ENCODE results near the gene SPPL3.

The SPPL3 gene

GRCh38 chr12:120767071-120768024 lies 136.8 kb downstream of the SPPL3 start:
- DNase-seq, result no peak

DNA sequence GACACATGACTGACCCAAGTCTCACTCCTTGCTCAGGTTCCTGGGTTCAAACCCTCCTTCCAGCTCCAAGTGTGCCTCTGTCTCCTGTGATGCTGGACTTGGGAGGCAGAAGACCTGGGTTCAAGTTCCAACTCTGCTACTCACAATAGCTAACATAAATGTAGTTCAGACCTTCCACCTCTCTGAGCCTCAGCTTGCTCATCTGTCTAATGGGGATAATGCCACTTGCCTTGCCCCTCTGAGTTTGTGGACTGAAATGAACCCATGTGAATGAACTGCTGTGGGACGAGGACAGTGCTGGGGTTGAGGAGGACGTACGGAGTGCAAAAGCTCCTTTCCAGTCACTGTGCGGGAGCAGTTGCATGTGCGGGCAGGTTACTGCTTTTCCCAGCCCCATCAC lies 137.6 kb downstream of the SPPL3 start:
- DNase-seq, result no peak

GRCh38 chr12:120764816-120765215 lies 139.3 kb downstream of the SPPL3 start:
- DNase-seq, result no peak

DNA sequence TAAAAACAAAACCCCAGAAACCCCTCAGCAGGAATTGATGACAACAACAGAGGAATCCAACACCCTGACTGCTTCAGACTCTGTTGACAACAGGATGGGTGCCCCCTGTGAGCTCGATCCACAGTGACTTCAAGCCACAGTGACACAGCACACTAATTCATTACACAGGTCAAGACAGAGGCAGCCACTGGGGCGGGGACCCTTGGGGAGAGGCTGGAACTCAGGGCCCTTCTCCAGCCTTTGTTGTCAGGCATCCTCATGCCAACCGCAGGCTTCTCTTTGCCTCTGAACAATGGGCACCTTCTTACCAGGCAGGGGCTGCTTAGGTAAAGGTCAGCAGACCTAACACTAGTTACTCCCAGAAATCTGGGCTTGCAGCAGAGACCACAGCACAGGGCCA lies 140.9 kb downstream of the SPPL3 start:
- DNase-seq, result no peak

DNA sequence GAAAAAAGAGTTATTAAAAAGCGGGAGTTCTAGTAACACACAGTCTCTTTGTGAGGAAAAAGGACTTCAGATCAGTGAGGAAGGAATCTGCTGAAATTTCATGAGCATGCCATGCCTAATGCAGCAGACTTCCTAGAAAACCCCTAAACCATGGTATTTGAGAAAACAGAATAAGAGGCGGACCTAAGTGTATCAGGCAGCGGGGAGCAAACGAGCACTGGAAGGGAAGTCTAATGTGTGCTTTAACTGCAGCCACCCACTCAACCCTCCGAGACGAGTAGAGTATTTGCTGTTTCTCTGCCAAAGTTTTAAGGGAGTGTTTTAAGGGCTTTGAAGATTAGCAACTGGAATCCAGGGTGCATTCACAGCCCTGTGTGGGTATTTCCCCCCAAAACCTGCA lies 142.1 kb downstream of the SPPL3 start:
- no peak for DNase-seq

- no peak for DNase-seq
These were observed 142.6 kb downstream of the SPPL3 start for GRCh38 chr12:120761519-120761934.

GRCh38 chr12:120760349-120761254 lies 143.6 kb downstream of the SPPL3 start:
- no peak for DNase-seq

GRCh38 chr12:120759591-120760348 lies 144.4 kb downstream of the SPPL3 start:
- DNase-seq, result no peak

DNA sequence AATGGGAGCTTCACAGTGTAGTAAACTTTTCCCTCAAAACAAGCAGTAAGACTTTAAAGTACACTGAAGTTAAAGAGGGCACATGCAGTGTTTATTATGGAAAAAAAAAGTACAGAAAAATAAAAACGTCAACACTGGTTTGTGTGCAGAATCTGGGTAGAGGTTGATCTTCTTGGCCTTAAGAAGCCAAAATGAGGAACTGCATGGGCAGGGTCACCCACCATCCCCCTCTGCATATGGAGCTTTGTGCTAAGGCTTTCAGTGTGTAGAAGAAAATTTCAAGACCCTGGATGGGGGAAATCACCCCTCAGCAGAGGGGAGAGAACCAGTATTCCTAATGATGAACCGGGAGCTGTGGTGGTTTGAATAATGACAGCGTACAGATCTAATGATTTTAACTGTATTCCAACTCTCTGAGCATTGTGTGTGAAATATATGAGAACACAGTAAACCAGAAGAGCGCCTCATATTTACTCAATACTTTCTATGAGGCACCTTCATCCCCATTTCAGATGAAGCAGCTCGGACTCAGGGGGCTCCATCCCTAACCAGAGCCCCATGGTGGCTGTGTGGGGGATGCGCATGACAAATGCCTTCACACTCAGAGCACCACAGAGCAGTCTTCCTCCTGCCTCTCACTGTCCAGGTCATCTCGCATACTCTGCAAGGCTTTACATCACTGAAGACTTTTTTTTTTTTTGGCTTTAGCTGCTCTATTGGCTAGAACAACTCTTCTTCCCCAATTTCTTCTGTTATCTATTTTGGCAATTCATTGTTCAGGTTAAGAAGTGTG lies 145.2 kb downstream of the SPPL3 start:
- DNase-seq, result no peak

DNA sequence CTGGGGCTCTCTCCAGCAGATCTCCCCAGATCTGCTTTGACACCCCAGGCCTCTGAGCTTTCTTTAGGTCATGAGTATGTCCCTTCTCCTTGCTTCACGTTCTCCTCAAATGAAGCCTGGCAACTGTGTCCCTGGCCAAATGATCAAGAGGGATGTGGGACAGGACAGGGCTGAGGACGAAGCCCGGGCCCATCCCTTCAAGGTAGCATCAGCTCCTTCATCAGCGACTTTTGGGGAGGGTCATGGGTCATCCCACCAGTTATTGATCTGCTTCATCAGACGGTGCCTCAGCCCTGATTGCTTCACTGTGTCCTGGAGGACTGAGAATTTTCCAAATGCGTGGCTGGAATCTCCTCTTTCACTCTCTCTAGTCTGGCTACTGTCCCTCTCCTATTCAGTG lies 146.2 kb downstream of the SPPL3 start:
- no peak for DNase-seq

DNA sequence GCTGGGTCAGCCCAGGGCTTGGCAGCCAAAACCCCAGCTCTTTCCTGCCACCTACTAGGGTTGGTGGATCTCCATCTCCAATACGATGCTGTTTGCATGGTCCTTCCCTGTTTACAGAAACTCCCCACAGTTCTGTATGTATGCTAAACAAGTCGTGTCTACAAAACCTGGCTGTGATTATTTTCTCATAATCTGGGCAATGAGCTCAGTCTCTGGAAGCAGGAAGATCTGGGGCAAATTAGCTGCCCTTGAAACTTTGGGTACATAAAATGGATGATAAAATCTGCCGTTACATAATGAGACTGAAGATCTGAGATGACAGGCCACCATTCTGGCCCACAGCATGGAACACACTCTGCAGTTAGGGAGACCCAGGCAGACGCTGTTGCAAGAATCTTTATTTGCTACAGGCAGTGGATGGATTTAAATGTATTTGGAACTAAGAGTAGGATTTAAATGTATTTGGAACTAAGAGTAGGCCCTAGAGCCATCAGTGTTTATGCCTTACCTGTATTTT lies 146.9 kb downstream of the SPPL3 start:
- no peak for DNase-seq

GRCh38 chr12:120755269-120755668 lies 148.9 kb downstream of the SPPL3 start:
- DNase-seq, result no peak

GRCh38 chr12:120754792-120755191 lies 149.4 kb downstream of the SPPL3 start:
- no peak for DNase-seq

GRCh38 chr12:120751389-120751788 lies 152.8 kb downstream of the SPPL3 start:
- peak; percentile 6 for DNase-seq

DNA sequence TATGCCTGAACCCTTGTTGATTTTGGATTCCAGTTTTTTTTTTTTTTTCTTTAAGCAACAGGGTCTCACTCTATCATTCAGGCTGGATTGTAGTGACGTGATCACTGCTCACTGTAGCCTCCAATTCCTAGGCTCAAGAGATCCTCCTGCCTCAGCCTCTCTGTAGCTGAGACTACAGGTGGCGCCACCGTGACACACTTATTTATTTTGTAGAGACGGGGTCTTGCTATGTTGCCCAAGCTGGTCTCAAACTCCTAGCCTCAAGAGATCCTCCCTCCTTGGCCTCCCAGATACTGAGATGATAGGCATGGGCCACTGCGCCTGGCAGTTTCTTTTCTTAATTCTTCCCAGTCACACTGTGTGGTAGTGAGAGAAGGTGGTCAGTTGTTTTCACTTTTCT lies 153.4 kb downstream of the SPPL3 start:
- no peak for DNase-seq

DNA sequence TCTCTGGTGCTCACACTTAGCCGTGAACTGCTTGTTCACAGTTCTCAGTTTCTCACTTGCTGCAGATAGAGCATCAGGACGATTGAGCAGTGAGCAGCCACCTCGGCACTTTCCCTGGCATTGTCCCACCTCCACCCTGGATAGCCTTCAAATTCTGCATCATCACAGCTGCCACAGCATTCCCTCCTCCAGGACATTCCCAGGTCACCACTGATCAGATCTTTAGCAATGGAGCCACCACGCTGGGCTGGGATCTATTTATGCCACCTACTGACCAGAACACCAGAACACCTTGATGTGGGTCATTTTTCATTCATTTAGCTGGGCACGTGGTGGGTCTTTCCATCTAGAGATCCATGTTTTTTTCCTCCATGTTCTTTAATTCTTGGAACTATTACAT lies 154.9 kb downstream of the SPPL3 start:
- DNase-seq, result no peak

- no peak for DNase-seq
These were observed 155.9 kb downstream of the SPPL3 start for GRCh38 chr12:120748242-120748641.

- DNase-seq, result no peak
These were observed 159.2 kb downstream of the SPPL3 start for GRCh38 chr12:120744922-120745493.

DNA sequence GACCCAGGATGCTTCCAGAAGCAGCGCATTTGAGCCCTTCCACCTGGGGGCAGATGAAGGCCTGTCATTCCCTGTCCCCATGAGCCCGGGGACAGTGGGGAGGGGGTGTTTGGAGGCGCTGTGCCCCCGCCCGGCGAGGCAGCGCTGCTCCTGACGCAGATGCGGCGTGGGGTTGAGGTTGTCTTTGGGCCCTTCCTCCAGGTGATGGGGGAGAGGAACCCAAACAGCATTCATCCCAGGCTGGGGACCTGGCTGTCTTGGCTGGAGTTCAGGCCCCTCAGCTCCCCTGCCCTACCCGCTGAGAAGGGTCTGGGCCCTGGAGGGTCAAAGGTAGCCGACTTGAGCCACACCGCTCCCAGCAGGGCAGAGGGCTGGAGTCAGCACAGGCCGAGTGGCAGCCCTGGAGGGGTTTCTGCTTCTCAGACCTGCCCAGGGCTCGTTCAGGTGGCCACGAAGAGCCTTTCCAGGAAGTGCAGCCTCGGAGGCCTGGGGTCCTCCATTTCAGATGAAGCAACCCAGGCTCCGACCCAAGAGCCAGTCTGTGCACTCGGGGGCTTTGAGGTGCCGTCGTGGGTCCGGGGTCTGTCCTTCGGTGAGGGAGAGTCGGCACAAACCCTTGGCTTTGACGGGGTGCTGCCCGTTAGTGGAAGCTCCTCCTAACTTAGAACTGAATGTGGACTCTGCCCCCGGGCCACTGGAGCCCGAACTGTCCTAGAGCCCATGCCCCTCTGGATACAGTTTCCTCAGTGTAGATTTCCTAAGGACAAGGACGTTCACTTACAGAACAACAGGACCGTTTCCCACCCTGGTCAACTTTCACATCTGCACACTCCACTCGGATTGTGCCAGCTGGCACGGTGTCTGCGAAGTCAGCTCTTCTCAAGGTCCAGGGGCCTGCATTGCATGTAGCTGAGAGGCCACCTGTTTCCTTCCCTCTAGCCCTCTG lies 162.4 kb downstream of the SPPL3 start:
- no peak for DNase-seq

- no peak for DNase-seq
These were observed 163.3 kb downstream of the SPPL3 start for GRCh38 chr12:120740871-120741270.
